Heart left ventricle (tissue), 16 donors: Measurements from ENCODE around the gene SLC51A. TPM values are rescaled to one million over a fixed set of nuclear protein-coding genes. Genes with fewer than 3 reads are reported as not detected.
A peak's percentile ranks its signal among the peaks of the same experiment; 100 is the strongest.

Experiments
- ATAC-seq, 4 donors: fragments of 200-7000 bp; cut with Tn5 transposase; one replicate each; pipeline ENCODE4 v1.9.1; 2020 to 2022; ENCODE audit warnings: moderate library complexity in 4 of 4, mild to moderate bottlenecking in 3 of 4, moderate number of reproducible peaks in 1 of 4
- DNase-seq, 5 donors: peaks; one replicate each; pipeline ENCODE4 v3.0.0-alpha.2; 2020
- H3K27ac ChIP-seq, 12 donors: fragments of 200-600 bp; sonication (generic) in 4 of 12; one replicate each; pipeline versions ENCODE4 v1.5.0 to v1.8.0; 2016 to 2022; ENCODE audit warnings: mild to moderate bottlenecking in 2 of 12
- H3K27me3 ChIP-seq, 9 donors: fragments of 200-600 bp; sonication (generic) in 2 of 9; one replicate each; pipeline versions ENCODE4 v1.5.1 to v1.8.0; 2016 to 2022; ENCODE audit warnings: mild to moderate bottlenecking in 3 of 9
- H3K36me3 ChIP-seq, 9 donors: fragments of 200-600 bp; sonication (generic) in 2 of 9; one replicate each; pipeline versions ENCODE4 v1.5.0 to v1.8.0; 2018 to 2022; ENCODE audit warnings: mild to moderate bottlenecking in 2 of 9
- H3K4me1 ChIP-seq, 12 donors: fragments of 200-600 bp; sonication (generic) in 4 of 12; one replicate each; pipeline versions ENCODE4 v1.5.0 to v1.8.0; 2016 to 2022; ENCODE audit warnings: mild to moderate bottlenecking in 3 of 12
- H3K4me3 ChIP-seq, 12 donors: fragments of 200-600 bp; sonication (generic) in 4 of 12; one replicate each; pipeline versions ENCODE4 v1.5.0 to v1.8.0; 2017 to 2022; ENCODE audit warnings: mild to moderate bottlenecking in 9 of 12, moderate library complexity in 4 of 12
- H3K9me3 ChIP-seq, 12 donors: fragments of 200-600 bp; sonication (generic) in 4 of 12; one replicate each; pipeline versions ENCODE4 v1.5.0 to v1.8.0; 2016 to 2022; ENCODE audit warnings: mild to moderate bottlenecking in 1 of 12
- POLR2A ChIP-seq, 2 donors: fragments of 450-650 bp; IDR thresholded peaks; one replicate each; pipeline ENCODE4 v1.6.1; 2017; ENCODE audit warnings: antibody characterized with exemption in 2 of 2, mild to moderate bottlenecking in 2 of 2, moderate library complexity in 2 of 2
- WGBS, 4 donors: extraction: QIAGEN DNeasy Blood & Tissue Kit in 2 of 4; methylation state at CpG; one replicate each; pipeline versions ENCODE4 v1.1.5 to v1.1.7; 2013 to 2018; 5-methylcytosine and 5-hydroxymethylcytosine counted together
- intact Hi-C, 10 donors: fragments of 100-400 bp; cut with DNase I; formaldehyde crosslinking; loops; one replicate each; pipeline versions ENCODE4 v1.11.1 to v1.14.2; 2022
- polyA plus RNA-seq, 2 donors: library from polyadenylated mRNA; stranded (reverse); fragments of 200-250 nt; gene quantifications; one replicate each; pipeline ENCODE4 v1.2.3, GENCODE V29; 2013
- total RNA-seq, 9 donors: library from RNA; depleted of rRNA in 2 of 9; stranded (reverse); fragments of >200 nt in 2 of 9; fragmentation: NEBNext Ultra II Directional in 3 of 9; extraction: Animal tissue kit (Norgen Biotek cat#: 25700) in 3 of 9; gene quantifications; one replicate each; pipeline versions ENCODE4 v1.1.0 to v1.2.4, GENCODE V29; 2016 to 2023
- TF ChIP-seq, protein P1 (sequence below), 12 donors: fragments of 200-600 bp; sonication (generic) in 4 of 12; IDR thresholded peaks; one replicate each; pipeline versions ENCODE4 v1.5.0 to v1.8.0; 2018 to 2022; ENCODE audit warnings: antibody characterized with exemption in 12 of 12, mild to moderate bottlenecking in 5 of 12
- donor health status: ischemic (EF 13 %, LVEDD 7.1; RV severe dilation, severe dysfunction).
- donor health status: healthy with polysubstance abuse.
- donor health status: DM: no; HTN: yes; CAD: no.
- donor health status: DM: no; HTN: no; CAD: no.
- donor health status: ischemic (EF 25% LVEDD 6.9; RV normal size, moderate dysfunction).
- donor health status: ischemic (EF 25% LVEDD 5.7; RV mildly dilated, moderate dysfunction).
- donor health status: healthy.
- donor health status: DM: yes; HTN: yes; CAD: no.
- donor health status: ischemic (EF 35%, LVEDD 5.7; RV mildly dilated, moderate dysfunction).
- donor health status: nonischemic (EF 11% LVEDD 7.7; RV severe dilation, severe dysfunction).
- donor health status: DM: yes; HTN: yes; CAD: no.
- donor health status: PGD.
- donor health status: ischemic (EF 29% LVEDD 5.4; RV normal size, mild dysfunction).
- donor health status: nonischemic (EF 23%, LVEDD 6.1; RV moderate dilation, normal function).

The SLC51A gene
- total and polyA plus RNA-seq, 11 donors: 0.18 to 1.9 (median 0.78) TPM; not detected in 7

DNA sequence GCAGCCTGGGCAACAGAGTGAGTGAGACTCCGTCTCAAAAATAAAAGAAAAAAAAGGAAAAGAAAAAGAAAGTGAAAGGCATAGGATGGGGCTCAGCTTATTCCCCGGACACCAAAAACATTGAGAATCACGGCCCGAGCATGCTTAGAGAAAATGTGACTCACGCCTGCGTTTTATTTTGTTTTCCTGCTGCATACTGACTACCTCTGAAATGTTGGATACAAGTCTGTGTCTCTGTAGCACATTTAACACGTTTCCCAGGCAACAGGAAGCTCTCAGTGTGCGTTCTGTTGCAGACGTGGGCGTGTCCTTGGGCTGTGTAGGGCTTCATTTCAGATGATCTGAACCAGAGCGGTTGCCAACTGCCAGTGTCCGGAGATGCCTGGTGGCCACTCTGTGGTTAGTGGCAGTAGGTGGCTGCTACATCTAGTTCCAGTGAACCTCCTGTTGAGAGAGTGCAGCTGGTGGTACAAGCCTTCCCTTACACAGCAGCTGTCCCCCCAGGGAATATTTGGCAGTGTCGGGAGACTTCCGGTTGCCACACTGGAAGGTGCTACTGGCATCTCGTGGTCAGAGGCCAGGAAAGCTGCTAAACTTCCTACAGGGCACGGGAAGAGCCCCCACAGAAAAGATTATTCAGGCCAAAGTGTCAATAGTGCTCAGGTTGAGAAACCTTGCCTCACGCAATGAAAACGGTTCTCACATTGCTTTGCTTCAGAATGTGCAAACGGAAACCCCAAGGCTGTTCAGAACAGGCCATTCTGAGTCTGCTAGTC lies 3.0 kb downstream of the SLC51A start:
- ATAC-seq: peak; percentile 48 to 79 (median 72)
- intact Hi-C loops: no loop called here
- H3K36me3 ChIP-seq: no peaks in the 10 kb centered on the region
- DNase-seq: peak in 4 of 5 donors; percentile 40 to 71 (median 52)
- no peak for TF ChIP-seq POLR2A (IDR thresholded peaks at IDR 0.05)
- TF ChIP-seq, protein P1, sequence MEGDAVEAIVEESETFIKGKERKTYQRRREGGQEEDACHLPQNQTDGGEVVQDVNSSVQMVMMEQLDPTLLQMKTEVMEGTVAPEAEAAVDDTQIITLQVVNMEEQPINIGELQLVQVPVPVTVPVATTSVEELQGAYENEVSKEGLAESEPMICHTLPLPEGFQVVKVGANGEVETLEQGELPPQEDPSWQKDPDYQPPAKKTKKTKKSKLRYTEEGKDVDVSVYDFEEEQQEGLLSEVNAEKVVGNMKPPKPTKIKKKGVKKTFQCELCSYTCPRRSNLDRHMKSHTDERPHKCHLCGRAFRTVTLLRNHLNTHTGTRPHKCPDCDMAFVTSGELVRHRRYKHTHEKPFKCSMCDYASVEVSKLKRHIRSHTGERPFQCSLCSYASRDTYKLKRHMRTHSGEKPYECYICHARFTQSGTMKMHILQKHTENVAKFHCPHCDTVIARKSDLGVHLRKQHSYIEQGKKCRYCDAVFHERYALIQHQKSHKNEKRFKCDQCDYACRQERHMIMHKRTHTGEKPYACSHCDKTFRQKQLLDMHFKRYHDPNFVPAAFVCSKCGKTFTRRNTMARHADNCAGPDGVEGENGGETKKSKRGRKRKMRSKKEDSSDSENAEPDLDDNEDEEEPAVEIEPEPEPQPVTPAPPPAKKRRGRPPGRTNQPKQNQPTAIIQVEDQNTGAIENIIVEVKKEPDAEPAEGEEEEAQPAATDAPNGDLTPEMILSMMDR (IDR thresholded peaks at IDR 0.05): no peak
- peak overlapping the region in 9 of 12 donors; percentile 4 to 50 (median 35) for H3K4me3 ChIP-seq
- WGBS, 4 donors: 30 to 47% (median 39%) methylated on average over 18 to 19 of the region's 19 CpGs
- peak overlapping the region in 5 of 12 donors; percentile 24 to 79 (median 27) for H3K27ac ChIP-seq
- H3K27me3 ChIP-seq: peaks cover 0 to 11% (median 0%) of the 10 kb centered on the region in 9 donors
- peaks cover 0 to 30% (median 2%) of the 10 kb centered on the region in 12 donors for H3K4me1 ChIP-seq
- H3K9me3 ChIP-seq: no peaks in the 10 kb centered on the region

DNA sequence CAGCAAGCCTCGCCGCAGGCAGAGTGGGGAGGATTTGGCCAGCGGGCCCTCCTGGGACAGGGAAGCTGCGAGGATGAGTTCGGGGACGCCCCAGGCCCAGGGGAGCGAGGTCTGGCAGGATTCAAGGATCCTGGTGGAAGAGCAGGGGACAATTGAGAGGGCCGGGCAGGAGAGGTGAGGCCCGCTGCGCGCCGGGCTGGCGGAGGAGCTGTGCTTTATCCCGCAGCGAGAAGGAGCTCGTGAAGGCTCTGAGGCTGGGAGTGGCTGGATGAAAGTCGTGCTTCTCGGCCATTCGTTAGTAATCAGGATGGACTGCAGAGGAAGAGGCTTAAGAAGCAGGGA lies 3.6 kb downstream of the SLC51A start:
- H3K4me1 ChIP-seq: peaks cover 0 to 30% (median 2%) of the 10 kb centered on the region in 12 donors
- H3K4me3 ChIP-seq: peak overlapping the region in 4 of 12 donors; percentile 26 to 50 (median 46)
- H3K36me3 ChIP-seq: no peaks in the 10 kb centered on the region
- H3K27ac ChIP-seq: peak overlapping the region in 5 of 12 donors; percentile 11 to 79 (median 26)
- TF ChIP-seq POLR2A (IDR thresholded peaks at IDR 0.05): no peak
- TF ChIP-seq, protein P1 (IDR thresholded peaks at IDR 0.05): no peak
- ATAC-seq: peak in 2 of 4 donors; percentile 7 to 21
- H3K9me3 ChIP-seq: no peaks in the 10 kb centered on the region
- intact Hi-C loops: no loop called here
- WGBS, 4 donors: 75 to 81% (median 78%) methylated on average over 19 of the region's 19 CpGs
- peaks cover 0 to 11% (median 0%) of the 10 kb centered on the region in 9 donors for H3K27me3 ChIP-seq
- DNase-seq: no peak

DNA sequence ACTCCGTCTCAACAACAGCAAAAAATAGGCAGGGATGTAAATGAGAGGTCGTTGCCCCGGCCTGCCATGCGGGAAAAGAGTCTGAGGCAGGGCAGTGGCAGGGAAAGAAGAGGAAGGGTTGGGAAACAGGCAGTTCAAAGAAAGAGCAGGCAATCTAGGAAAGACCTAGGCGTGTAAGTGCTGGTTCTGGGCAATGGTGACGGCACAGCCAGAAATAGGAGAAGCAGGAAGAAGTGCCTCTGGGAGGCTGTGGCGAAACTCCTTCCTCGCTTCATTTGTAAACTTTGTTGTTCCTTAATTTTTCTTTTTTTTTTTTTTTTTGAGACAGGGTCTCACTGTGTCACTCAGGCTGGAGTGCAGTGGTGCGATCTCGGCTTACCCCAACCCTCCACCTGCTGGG lies 4.3 kb downstream of the SLC51A start:
- H3K4me1 ChIP-seq: peaks cover 0 to 30% (median 2%) of the 10 kb centered on the region in 12 donors
- intact Hi-C loops: no loop called here
- H3K27me3 ChIP-seq: peaks cover 0 to 11% (median 0%) of the 10 kb centered on the region in 9 donors
- ATAC-seq (peak in 3 of 4 donors; percentile 56 to 71 (median 66)), DNase-seq (peak in 2 of 5 donors; percentile 50 to 52)
- H3K9me3 ChIP-seq: no peaks in the 10 kb centered on the region
- TF ChIP-seq, protein P1 (IDR thresholded peaks at IDR 0.05): no peak
- TF ChIP-seq POLR2A (IDR thresholded peaks at IDR 0.05): no peak
- no peak overlapping the region for H3K4me3 ChIP-seq
- H3K27ac ChIP-seq: peak overlapping the region in 1 of 12 donors; percentile 79
- H3K36me3 ChIP-seq: no peaks in the 10 kb centered on the region
- WGBS, 4 donors: 86 to 92% (median 89%) methylated on average over 10 of the region's 10 CpGs

DNA sequence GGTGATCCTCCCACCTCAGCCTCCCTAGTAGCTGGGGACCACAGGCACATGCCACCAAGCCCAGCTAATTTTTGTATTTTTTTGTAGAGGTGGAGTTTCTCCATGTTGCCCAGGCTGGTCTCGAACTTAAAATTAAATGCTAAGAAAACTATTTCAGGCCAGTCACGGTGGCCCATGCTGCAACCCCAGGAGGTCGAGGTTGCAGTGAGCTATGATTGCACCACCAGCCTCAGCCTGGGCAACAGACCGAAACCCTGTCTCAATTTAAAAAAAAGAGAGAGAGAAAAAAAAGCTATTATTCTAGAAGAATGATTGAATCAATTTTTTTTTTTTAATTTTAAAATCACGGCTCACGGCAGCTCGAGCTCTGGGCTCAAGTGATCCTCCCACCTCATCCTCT lies 4.7 kb downstream of the SLC51A start:
- WGBS, 4 donors: 89 to 94% (median 92%) methylated on average over 7 of the region's 7 CpGs
- Histone ChIP-seq H3K9me3 (no peaks in the 10 kb centered on the region), H3K36me3 (no peaks in the 10 kb centered on the region), H3K27me3 (peaks cover 0 to 7% (median 0%) of the 10 kb centered on the region in 9 donors), H3K4me1 (peaks cover 0 to 30% (median 2%) of the 10 kb centered on the region in 12 donors), H3K4me3 (no peak overlapping the region), H3K27ac (peak overlapping the region in 1 of 12 donors; percentile 79)
- no peak for ATAC-seq
- no peak for DNase-seq
- no peak for TF ChIP-seq POLR2A (IDR thresholded peaks at IDR 0.05)
- TF ChIP-seq, protein P1 (IDR thresholded peaks at IDR 0.05): no peak
- intact Hi-C loops: no loop called here
